Natural killer cell (primary cell): ENCODE results near the gene C16orf96. TPM values are rescaled to one million over a fixed set of nuclear protein-coding genes. Genes with fewer than 3 reads are reported as not detected.

Source experiments
- ATAC-seq, 3 donors: fragments of 150-1000 bp in 2 of 3; fragments of 200-7000 bp in 1 of 3; cut with Tn5 transposase; 1 replicate in 1 of 3; 2 replicates in 2 of 3; pipeline ENCODE4 v1.10.0; 2021; ENCODE audit warnings: mild to moderate bottlenecking in 2 of 3, moderate library complexity in 2 of 3
- DNase-seq, 2 donors: peaks; one replicate each; pipeline versions ENCODE4 v3.0.0 to v3.0.0-alpha.2; 2013 to 2021; ENCODE audit warnings: mixed read lengths in 1 of 2
- H3K27ac ChIP-seq: one replicate; pipeline ENCODE4 v1.5.1; 2013; ENCODE audit warnings: mild to moderate bottlenecking, low read length
- H3K27me3 ChIP-seq: one replicate; pipeline ENCODE4 v1.6.1; 2013; ENCODE audit warnings: low read length; ENCODE audit not compliant: control insufficient read depth, insufficient read depth
- H3K36me3 ChIP-seq: one replicate; pipeline ENCODE4 v1.6.1; 2013; ENCODE audit warnings: low read length; ENCODE audit not compliant: control insufficient read depth, insufficient read depth
- H3K4me1 ChIP-seq: one replicate; pipeline ENCODE4 v1.6.1; 2013; ENCODE audit warnings: low read length; ENCODE audit not compliant: control insufficient read depth, insufficient read depth
- H3K4me3 ChIP-seq: one replicate; pipeline ENCODE4 v1.5.1; 2013; ENCODE audit warnings: low read length
- H3K9me3 ChIP-seq: one replicate; pipeline ENCODE4 v1.6.1; 2013; ENCODE audit warnings: low read length; ENCODE audit not compliant: control insufficient read depth, insufficient read depth
- H3K27ac Mint-ChIP-seq, 2 donors: one replicate each; pipeline ENCODE4 v1.8.0; 2022; ENCODE audit warnings: mild to moderate bottlenecking in 2 of 2, mixed read lengths in 2 of 2, moderate library complexity in 1 of 2
- H3K27me3 Mint-ChIP-seq, 2 donors: one replicate each; pipeline ENCODE4 v1.8.0; 2022; ENCODE audit warnings: low read depth in 2 of 2, mixed read lengths in 2 of 2
- H3K36me3 Mint-ChIP-seq: one replicate; pipeline ENCODE4 v1.8.0; 2022; ENCODE audit warnings: mixed read lengths
- H3K4me1 Mint-ChIP-seq, 2 donors: one replicate each; pipeline ENCODE4 v1.8.0; 2022; ENCODE audit warnings: mixed read lengths in 2 of 2
- H3K4me3 Mint-ChIP-seq: one replicate; pipeline ENCODE4 v1.8.0; 2022; ENCODE audit warnings: mild to moderate bottlenecking, moderate library complexity, mixed read lengths
- H3K9me3 Mint-ChIP-seq, 2 donors: one replicate each; pipeline ENCODE4 v1.8.0; 2022; ENCODE audit warnings: mixed read lengths in 2 of 2
- WGBS: methylation state at CpG from one replicate; pipeline ENCODE4 v1.1.7; 2013; ENCODE audit warnings: missing lambda C conversion rate; ENCODE audit not compliant: insufficient coverage; 5-methylcytosine and 5-hydroxymethylcytosine counted together
- intact Hi-C: fragments of 100-400 bp; cut with micrococcal nuclease; formaldehyde crosslinking; loops from one replicate; pipeline ENCODE4 v1.14.2; 2022
- total RNA-seq, 4 donors: library from RNA; stranded (reverse); fragments of 120-200 nt in 1 of 4; gene quantifications; one replicate each; pipeline versions ENCODE4 v1.2.3 to v1.2.4, GENCODE V29; 2013 to 2022
- TF ChIP-seq, protein P1 (sequence below): fragments of 200-600 bp; IDR thresholded peaks from one replicate; pipeline ENCODE4 v1.8.0; 2022; ENCODE audit warnings: antibody characterized with exemption

The C16orf96 gene
- total RNA-seq, 3 donors from 2014 or later (not counting 1 experiment from before 2014, with no cell fraction given): 0.35 to 0.61 (median 0.43) TPM

DNA sequence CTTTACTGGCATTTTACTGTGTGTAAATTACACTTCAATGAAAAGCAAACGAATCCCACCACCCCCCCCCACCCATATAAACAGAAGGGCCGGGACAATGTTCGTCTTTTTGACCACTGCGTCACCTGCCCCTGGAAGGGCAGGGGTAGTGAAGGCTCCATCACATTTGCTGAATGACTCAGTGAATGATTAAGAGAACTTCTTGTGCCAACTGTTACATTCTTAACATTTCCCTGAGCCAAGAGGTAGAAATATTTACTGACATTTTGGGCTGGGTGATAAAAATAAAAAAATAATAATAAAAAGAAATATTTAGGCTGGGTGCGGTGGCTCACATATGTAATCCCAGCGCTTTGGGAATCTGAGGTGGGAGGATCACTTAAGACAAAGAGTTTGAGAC, 24.1 kb downstream of the C16orf96 start:
- no peak overlapping the region for H3K27ac Mint-ChIP-seq
- 82% methylated on average over 5 of the region's 6 CpGs for WGBS

DNA sequence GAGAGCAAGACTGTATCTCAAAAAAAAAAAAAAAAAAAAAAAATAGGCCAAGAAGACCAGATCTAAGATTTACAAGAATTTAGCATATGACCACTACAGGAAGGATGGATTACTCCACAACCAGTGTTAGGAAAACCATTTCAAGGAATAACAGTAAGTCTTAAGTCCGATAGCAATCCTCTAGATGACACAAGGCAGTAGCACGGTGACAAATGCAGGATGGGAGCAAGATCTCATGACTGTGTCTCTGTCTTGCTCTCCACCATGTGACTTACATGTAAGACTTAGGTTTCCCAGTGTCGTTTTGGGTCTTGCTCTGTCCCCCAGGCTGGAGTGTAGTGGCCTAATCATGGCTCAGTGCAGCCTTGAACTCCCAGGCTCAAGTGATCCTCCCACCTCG, 27.8 kb downstream of the C16orf96 start:
- Histone ChIP-seq H3K9me3 (peaks cover 6% of the 10 kb centered on the region), H3K4me1 (peaks cover 5% of the 10 kb centered on the region), H3K27ac (no peak overlapping the region), H3K4me3 (no peak overlapping the region), H3K27me3 (peaks cover 3% of the 10 kb centered on the region), H3K36me3 (no peaks in the 10 kb centered on the region)
- Mint-ChIP-seq H3K9me3 (no peaks in the 10 kb centered on the region), H3K36me3 (no peaks in the 10 kb centered on the region), H3K27me3 (peaks cover 0 to 4% of the 10 kb centered on the region in 2 donors), H3K27ac (no peak overlapping the region), H3K4me1 (no peaks in the 10 kb centered on the region), H3K4me3 (no peak overlapping the region)
- WGBS: 85% methylated on average over 3 of the region's 4 CpGs
- ATAC-seq (no peak), DNase-seq (no peak)
- intact Hi-C loops: no loop called here
- TF ChIP-seq, protein P1, sequence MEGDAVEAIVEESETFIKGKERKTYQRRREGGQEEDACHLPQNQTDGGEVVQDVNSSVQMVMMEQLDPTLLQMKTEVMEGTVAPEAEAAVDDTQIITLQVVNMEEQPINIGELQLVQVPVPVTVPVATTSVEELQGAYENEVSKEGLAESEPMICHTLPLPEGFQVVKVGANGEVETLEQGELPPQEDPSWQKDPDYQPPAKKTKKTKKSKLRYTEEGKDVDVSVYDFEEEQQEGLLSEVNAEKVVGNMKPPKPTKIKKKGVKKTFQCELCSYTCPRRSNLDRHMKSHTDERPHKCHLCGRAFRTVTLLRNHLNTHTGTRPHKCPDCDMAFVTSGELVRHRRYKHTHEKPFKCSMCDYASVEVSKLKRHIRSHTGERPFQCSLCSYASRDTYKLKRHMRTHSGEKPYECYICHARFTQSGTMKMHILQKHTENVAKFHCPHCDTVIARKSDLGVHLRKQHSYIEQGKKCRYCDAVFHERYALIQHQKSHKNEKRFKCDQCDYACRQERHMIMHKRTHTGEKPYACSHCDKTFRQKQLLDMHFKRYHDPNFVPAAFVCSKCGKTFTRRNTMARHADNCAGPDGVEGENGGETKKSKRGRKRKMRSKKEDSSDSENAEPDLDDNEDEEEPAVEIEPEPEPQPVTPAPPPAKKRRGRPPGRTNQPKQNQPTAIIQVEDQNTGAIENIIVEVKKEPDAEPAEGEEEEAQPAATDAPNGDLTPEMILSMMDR: no peak

More for the DNA sequence above, 24.1 kb downstream of the C16orf96 start:
- no peak overlapping the region for H3K4me3 Mint-ChIP-seq
- DNase-seq (no peak), ATAC-seq (no peak)
- no peaks in the 10 kb centered on the region for H3K4me1 Mint-ChIP-seq
- TF ChIP-seq, protein P1: no peak
- H3K27me3 Mint-ChIP-seq: no peaks in the 10 kb centered on the region
- Histone ChIP-seq H3K9me3 (no peaks in the 10 kb centered on the region), H3K27ac (no peak overlapping the region), H3K4me1 (peaks cover 3% of the 10 kb centered on the region), H3K4me3 (no peak overlapping the region), H3K27me3 (no peaks in the 10 kb centered on the region), H3K36me3 (no peaks in the 10 kb centered on the region)
- intact Hi-C loops: no loop called here
- H3K36me3 Mint-ChIP-seq: no peaks in the 10 kb centered on the region
- no peaks in the 10 kb centered on the region for H3K9me3 Mint-ChIP-seq

GRCh38 chr16:4586291-4586690, 30.2 kb downstream of the C16orf96 start:
- Mint-ChIP-seq H3K36me3 (no peaks in the 10 kb centered on the region), H3K4me1 (no peaks in the 10 kb centered on the region), H3K27ac (no peak overlapping the region), H3K27me3 (peaks cover 0 to 4% of the 10 kb centered on the region in 2 donors), H3K4me3 (no peak overlapping the region), H3K9me3 (no peaks in the 10 kb centered on the region)
- DNase-seq: no peak
- Histone ChIP-seq H3K4me3 (no peak overlapping the region), H3K36me3 (no peaks in the 10 kb centered on the region), H3K4me1 (peaks cover 5% of the 10 kb centered on the region), H3K9me3 (peaks cover 6% of the 10 kb centered on the region), H3K27ac (no peak overlapping the region), H3K27me3 (peaks cover 3% of the 10 kb centered on the region)
- TF ChIP-seq, protein P1: no peak
- ATAC-seq: no peak
- intact Hi-C loops: no loop called here
- WGBS: 75% methylated on average over 7 of the region's 7 CpGs

GRCh38 chr16:4588386-4588785, 32.2 kb downstream of the C16orf96 start:
- Histone ChIP-seq H3K27ac (no peak overlapping the region), H3K4me3 (no peak overlapping the region), H3K9me3 (peaks cover 6% of the 10 kb centered on the region), H3K36me3 (no peaks in the 10 kb centered on the region), H3K4me1 (peaks cover 5% of the 10 kb centered on the region), H3K27me3 (peaks cover 3% of the 10 kb centered on the region)
- no peaks in the 10 kb centered on the region for H3K9me3 Mint-ChIP-seq
- WGBS: 81% methylated on average over 2 of the region's 2 CpGs
- TF ChIP-seq, protein P1: no peak
- ATAC-seq: no peak
- H3K4me3 Mint-ChIP-seq: no peak overlapping the region
- no peak overlapping the region for H3K27ac Mint-ChIP-seq
- intact Hi-C loops: no loop called here
- no peaks in the 10 kb centered on the region for H3K4me1 Mint-ChIP-seq
- DNase-seq: no peak
- H3K36me3 Mint-ChIP-seq: no peaks in the 10 kb centered on the region
- peaks cover 0 to 4% of the 10 kb centered on the region in 2 donors for H3K27me3 Mint-ChIP-seq
